GM18508 (cell line): ENCODE results near the gene ACOD1.
"Not testable (repeated sequence)": the region's sequence is repeated elsewhere in the genome, so short reads cannot be mapped to it uniquely, and the experiment has no call there.

ENCODE experiments used
- ATAC-seq: cut with Tn5 transposase; IDR thresholded peaks from one replicate; pipeline ENCODE4 v1.9.1; 2021; ENCODE audit warnings: moderate number of reproducible peaks; ENCODE audit not compliant: insufficient read depth, unreplicated experiment

The ACOD1 gene

GRCh38 chr13:76944456-76944855, 3.9 kb upstream of the ACOD1 start:
- ATAC-seq, result no peak

DNA sequence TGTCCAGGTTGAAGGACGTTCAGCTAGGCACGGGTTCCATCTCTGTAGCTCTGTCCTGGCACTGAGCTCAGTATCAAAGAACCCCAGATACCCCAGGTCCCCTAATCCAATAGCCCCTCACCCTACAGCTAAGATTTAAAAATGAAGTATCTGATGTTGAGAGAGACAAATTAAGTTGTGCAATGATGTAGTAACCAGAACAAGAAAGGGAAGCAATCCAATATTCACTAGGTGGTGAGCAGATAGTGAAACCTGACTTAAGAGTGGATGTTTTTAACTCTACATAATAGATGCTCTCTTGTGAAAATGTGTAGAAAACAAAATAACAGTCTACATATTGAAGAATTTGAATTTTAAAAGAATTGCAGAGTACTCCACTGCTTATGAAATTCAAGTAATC, 1.8 kb downstream of the ACOD1 start:
- no peak for ATAC-seq

GRCh38 chr13:76953968-76954367, 5.7 kb downstream of the ACOD1 start:
- ATAC-seq, result no peak

GRCh38 chr13:76954538-76954937, 6.2 kb downstream of the ACOD1 start:
- ATAC-seq, result no peak

DNA sequence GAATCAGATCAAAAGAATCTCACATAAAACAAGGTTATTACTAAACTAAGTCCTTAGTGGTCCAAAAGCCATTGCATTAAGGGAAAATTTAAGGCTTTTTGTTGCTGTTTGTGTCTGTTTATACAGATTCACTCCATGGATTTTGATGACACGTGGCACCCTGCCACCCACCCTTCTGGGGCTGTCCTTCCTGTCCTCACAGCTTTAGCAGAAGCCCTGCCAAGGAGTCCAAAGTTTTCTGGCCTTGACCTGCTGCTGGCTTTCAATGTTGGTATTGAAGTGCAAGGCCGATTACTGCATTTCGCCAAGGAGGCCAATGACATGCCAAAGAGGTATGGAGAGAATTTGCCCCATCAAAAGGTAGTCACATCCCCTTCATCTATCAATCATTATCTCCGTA, 6.9 kb downstream of the ACOD1 start:
- no peak for ATAC-seq

- ATAC-seq, result no peak
Measured at GRCh38 chr13:76955661-76956060, 7.3 kb downstream of the ACOD1 start.

- no peak for ATAC-seq
Measured at GRCh38 chr13:76958841-76959432, 10.6 kb downstream of the ACOD1 start.

DNA sequence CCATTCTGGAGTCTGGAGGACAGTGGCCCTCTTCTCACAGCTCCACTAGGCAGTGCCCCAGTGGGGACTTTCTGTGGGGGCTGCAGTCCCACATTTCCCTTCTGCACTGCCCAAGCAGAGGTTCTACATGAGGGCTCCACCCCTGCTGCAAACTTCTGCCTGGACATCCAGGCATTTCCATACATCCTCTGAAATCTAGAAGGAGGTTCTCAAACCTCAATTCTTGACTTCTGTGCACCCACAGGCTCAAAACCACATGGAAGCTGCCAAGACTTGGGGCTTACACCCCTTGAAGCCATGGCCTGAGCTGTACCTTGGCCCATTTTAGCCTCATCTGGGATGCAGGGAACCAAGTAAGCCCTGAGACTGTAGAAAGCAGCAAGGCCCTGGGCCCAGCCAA, 11.4 kb downstream of the ACOD1 start:
- not testable (repeated sequence) for ATAC-seq

DNA sequence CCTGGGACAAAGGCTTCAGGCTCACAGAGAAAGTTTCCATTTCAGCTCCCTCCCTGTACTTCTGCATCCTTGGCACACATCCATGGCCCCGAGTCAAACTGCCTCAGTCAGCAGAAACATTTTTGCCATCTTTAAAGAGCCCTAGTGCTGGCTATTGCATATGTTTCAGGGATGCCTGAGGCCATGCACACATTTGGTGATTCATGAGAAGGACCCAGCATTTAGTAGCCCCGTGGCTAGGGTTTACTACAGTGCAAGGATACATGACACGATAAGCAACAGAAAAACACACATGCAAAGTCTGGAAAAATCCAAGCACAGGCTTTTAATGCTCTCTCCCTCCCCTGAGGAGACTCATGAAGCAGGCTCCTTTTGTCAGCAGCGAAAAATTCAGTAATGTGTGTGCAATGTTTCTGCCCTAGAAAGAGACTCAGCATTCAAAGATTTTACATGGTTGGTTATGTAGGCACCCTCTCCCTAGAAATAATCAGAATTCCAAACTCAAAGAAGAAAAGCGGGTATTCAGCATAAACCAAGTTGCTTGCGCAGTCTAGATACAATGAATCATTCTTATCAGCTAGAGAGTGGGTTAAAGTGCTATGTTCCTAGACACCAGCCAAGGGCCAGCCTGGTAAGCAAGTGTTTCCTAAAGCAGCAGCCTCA, 17.6 kb downstream of the ACOD1 start:
- ATAC-seq, result no peak

- no peak for ATAC-seq
Measured at GRCh38 chr13:76967031-76967430, 18.7 kb downstream of the ACOD1 start.

DNA sequence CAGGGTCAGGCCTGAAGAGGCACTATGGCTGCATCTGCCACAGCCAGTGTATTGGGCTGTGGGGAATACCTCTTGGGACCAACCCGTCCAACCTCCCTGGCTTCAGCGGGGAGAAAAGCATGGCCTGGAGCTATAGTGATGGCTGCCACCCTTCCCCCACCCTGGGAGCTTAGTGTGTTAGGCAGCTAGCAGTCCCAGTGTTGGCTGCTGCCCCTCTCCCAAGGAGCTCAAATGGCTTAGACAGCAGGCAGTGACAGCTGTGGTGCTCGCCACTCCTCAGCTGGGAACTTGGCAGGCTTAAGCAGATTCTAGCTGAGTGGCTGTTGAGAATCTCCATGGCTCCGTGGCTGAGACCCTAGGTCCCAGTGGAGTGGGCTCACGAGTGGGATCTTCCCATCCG, 19.7 kb downstream of the ACOD1 start:
- ATAC-seq, result no peak

DNA sequence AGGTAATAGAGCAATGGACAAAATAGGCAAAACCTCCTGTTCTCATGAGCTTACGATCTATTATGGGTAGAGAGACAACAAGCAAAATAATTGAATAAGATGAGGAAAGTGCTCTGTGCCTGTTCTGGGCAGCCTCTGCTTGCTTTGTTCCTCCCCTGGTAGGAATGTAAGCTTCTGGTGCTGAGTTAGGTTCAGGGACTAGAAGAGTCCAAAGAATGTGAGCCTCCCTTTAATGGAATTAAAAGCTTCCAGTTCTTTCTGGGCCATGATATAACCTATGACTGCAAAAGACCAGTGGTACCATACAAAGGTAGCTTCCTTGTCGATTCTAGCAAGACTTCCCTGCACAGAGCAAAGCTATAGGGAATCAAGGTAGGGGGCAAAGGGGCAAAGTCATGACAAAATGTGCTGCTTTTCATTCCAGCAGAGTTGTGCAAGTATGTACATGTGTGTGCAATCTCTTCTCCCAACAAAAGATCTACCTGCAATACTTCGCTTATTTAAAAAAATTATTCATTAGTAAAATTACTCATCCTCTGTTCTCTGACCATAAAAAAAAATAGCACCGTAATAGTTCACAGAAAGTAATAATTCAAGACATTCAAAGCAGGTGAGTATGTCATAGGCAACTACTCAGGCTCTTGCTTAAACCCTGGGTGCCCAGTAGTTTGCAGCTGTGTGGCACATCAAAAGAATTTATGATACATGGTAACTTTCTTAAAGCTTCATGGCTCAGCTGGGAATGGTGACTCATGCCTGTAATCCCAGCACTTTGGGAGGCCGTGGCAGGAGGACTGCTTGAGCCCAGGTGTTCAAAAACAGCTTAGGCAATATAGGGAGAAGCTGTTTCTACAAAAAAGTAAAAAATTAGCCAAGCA, 21.4 kb downstream of the ACOD1 start:
- no peak for ATAC-seq

GRCh38 chr13:76971215-76971614, 22.9 kb downstream of the ACOD1 start:
- no peak for ATAC-seq

- no peak for ATAC-seq
Measured at GRCh38 chr13:76971851-76972829, 23.8 kb downstream of the ACOD1 start.

DNA sequence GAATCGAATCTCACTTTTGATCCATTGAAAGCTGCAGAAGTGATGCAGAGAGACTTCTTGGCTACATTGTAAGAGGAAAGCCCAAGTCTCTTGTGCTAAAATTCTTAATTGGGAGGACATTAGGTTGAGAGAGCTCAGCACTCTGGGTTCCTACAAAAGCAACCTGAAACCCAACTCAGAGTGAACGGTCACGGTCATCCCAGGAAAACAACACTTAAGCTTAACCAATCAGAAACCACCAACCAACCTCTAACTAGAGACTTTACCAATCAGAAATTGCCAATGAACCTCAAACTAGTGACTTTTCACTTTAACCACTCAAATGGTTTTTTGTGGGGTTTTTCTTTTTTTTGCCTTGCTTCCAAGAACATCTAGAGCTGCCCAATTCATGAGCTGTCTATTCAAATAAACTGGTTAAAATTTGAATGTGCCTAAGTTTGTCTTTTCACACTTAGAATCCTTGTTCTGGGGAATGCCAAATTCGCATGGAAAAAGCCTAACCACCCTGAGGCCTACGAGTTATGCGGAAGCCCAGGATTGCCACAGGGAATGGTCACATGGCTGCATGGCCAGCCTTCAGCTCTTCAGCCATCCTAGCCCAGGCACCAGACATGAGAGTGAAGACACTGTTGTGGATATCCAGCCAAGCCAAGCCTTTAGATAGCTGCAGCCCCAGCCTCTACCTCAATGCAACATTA, 25.8 kb downstream of the ACOD1 start:
- ATAC-seq, result no peak

DNA sequence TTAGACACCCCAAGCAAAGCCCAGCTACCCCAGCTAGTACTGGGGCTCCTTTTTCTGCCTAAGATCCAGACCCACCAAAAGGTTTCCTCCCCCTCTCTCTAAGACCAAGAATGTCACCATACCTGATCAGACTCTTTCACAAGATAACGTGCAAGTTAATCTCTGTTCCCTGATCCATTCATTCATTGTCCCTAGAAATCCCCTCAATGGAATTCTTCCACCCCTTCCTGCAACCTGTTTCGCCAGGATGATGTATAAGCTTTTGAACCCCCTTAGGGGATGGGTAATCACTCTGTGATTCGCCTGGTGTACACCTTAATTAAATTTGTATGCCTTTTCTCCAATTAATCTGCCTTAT, 26.3 kb downstream of the ACOD1 start:
- ATAC-seq, result no peak

DNA sequence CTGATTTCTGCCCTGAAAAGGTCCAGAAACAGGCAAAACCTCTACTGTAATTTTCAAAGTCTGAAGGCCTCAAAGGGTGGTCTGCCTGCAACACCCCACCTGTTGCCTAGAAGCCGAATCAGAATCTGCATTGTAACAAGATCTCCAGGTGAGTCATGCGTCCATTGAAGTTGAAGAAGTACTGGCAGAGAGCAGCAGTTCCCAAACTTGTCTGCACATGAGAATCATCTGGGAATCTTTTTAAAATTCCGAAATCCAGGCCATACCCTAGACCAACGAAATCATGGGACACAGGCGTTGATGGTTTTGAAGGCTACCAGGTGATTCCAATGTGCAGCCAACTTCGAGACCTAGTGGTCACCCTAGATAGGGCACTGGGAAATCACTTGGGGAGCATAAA, 27.6 kb downstream of the ACOD1 start:
- ATAC-seq, result no peak

DNA sequence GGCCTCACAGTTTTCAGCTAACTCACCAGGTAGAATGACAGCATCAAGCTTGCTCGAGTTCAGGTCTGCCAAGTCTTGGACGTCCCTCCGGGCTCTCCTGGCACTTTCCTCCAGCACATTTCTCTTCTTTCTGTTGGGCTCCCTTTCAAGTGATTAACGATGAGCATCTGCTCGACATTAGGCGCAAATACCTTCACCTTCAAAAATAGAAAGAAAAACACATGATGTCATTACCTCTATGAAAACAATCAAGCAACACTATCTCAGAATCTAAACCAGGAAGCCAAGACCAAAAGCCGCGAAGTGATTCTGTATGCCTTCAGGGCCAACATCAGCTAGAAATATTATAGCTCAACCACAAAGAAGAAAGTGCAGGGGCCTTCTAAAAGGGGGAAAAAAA, 28.2 kb downstream of the ACOD1 start:
- no peak for ATAC-seq

DNA sequence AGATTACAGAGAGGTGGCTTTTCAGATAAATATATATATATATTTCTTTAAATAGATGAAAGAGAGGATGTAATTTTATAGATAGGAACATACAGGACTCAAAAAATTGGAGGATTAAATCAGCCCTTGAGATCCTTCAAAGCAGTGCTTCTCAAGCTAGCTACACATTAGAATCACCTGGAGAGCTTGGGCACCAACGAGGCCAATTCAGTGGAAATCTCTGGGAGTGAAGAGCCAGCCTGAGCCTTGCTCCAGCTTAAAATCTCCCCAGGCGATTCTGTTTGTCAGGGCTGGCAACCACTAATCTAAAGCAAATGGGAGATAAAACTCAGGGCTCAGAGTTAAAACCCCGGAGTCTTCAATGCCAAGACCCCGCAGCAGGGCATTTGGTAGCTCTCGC, 28.6 kb downstream of the ACOD1 start:
- no peak for ATAC-seq
